ENCODE results near the gene ABI3BP.

ABI3BP gene

GRCh38 chr3:100745617-100746016 lies 247.6 kb downstream of the ABI3BP start:
- Histone ChIP-seq H3F3A (ENCODE audit: insufficient read depth, low read length) (no peaks in the 10 kb centered on the region), H3K9ac (ENCODE audit: low read length) (no peak overlapping the region), H4K20me1 (ENCODE audit: insufficient read depth, low read length) (no peaks in the 10 kb centered on the region), H3K27me3 (ENCODE audit: insufficient read depth, low read length) (no peaks in the 10 kb centered on the region), H3K4me3 (ENCODE audit: low read depth, low read length, poor library complexity, severe bottlenecking) (no peak overlapping the region), H3K79me2 (ENCODE audit: insufficient read depth, low read length) (no peaks in the 10 kb centered on the region), H3K4me2 (ENCODE audit: low read length) (no peak overlapping the region), H3K4me1 (ENCODE audit: insufficient read depth, low read length, severe bottlenecking) (no peaks in the 10 kb centered on the region), H3K9me3 (ENCODE audit: low read length) (no peaks in the 10 kb centered on the region), H2AFZ (ENCODE audit: low read length) (no peak overlapping the region), H3K9me2 (ENCODE audit: low read depth, low read length) (no peaks in the 10 kb centered on the region), H3K36me3 (ENCODE audit: insufficient read depth, low read length) (peaks cover 68% of the 10 kb centered on the region), H3K27ac (ENCODE audit: low read depth, low read length, poor library complexity, severe bottlenecking) (no peak overlapping the region)
- TF ChIP-seq EZH2 (IDR thresholded peaks at IDR 0.05; ENCODE audit: borderline replicate concordance, low read length) = no peak
- TF ChIP-seq, protein P1, sequence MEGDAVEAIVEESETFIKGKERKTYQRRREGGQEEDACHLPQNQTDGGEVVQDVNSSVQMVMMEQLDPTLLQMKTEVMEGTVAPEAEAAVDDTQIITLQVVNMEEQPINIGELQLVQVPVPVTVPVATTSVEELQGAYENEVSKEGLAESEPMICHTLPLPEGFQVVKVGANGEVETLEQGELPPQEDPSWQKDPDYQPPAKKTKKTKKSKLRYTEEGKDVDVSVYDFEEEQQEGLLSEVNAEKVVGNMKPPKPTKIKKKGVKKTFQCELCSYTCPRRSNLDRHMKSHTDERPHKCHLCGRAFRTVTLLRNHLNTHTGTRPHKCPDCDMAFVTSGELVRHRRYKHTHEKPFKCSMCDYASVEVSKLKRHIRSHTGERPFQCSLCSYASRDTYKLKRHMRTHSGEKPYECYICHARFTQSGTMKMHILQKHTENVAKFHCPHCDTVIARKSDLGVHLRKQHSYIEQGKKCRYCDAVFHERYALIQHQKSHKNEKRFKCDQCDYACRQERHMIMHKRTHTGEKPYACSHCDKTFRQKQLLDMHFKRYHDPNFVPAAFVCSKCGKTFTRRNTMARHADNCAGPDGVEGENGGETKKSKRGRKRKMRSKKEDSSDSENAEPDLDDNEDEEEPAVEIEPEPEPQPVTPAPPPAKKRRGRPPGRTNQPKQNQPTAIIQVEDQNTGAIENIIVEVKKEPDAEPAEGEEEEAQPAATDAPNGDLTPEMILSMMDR (IDR thresholded peaks at IDR 0.05; ENCODE audit: low read length) = no peak

DNA sequence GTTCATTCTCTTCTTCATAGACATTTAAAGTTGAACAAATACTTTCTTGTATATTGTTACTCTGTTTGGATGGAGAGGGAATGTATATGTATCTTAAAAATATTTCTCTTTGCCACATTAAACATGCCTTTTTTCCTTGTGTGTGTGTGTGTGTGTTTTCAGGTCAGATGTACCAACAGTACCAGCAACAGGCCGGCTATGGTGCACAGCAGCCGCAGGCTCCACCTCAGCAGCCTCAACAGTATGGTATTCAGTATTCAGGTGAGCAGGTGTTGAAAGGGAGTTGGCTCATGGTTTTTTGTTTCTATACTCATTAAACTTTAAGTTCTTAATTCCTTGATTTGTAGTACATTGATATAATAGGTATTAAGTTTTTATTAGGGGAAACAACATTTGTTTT lies 248.6 kb downstream of the ABI3BP start:
- Histone ChIP-seq H3K4me3 (ENCODE audit: low read depth, low read length, poor library complexity, severe bottlenecking) (no peak overlapping the region), H4K20me1 (ENCODE audit: insufficient read depth, low read length) (no peaks in the 10 kb centered on the region), H3K4me2 (ENCODE audit: low read length) (no peak overlapping the region), H3K4me1 (ENCODE audit: insufficient read depth, low read length, severe bottlenecking) (no peaks in the 10 kb centered on the region), H3K9me3 (ENCODE audit: low read length) (no peaks in the 10 kb centered on the region), H3K27ac (ENCODE audit: low read depth, low read length, poor library complexity, severe bottlenecking) (no peak overlapping the region), H3F3A (ENCODE audit: insufficient read depth, low read length) (no peaks in the 10 kb centered on the region), H3K9ac (ENCODE audit: low read length) (no peak overlapping the region), H3K36me3 (ENCODE audit: insufficient read depth, low read length) (peaks cover 72% of the 10 kb centered on the region), H3K79me2 (ENCODE audit: insufficient read depth, low read length) (no peaks in the 10 kb centered on the region), H3K9me2 (ENCODE audit: low read depth, low read length) (no peaks in the 10 kb centered on the region), H2AFZ (ENCODE audit: low read length) (no peak overlapping the region), H3K27me3 (ENCODE audit: insufficient read depth, low read length) (no peaks in the 10 kb centered on the region)
- TF ChIP-seq, protein P1 (IDR thresholded peaks at IDR 0.05; ENCODE audit: low read length) = no peak
- TF ChIP-seq EZH2 (IDR thresholded peaks at IDR 0.05; ENCODE audit: borderline replicate concordance, low read length) = no peak

- Histone ChIP-seq H3F3A (ENCODE audit: insufficient read depth, low read length) (no peaks in the 10 kb centered on the region), H4K20me1 (ENCODE audit: insufficient read depth, low read length) (no peaks in the 10 kb centered on the region), H3K9ac (ENCODE audit: low read length) (no peak overlapping the region), H3K36me3 (ENCODE audit: insufficient read depth, low read length) (peaks cover 77% of the 10 kb centered on the region), H3K4me1 (ENCODE audit: insufficient read depth, low read length, severe bottlenecking) (no peaks in the 10 kb centered on the region), H3K9me3 (ENCODE audit: low read length) (no peaks in the 10 kb centered on the region), H3K4me2 (ENCODE audit: low read length) (no peak overlapping the region), H3K4me3 (ENCODE audit: low read depth, low read length, poor library complexity, severe bottlenecking) (no peak overlapping the region), H3K9me2 (ENCODE audit: low read depth, low read length) (no peaks in the 10 kb centered on the region), H3K27me3 (ENCODE audit: insufficient read depth, low read length) (no peaks in the 10 kb centered on the region), H3K27ac (ENCODE audit: low read depth, low read length, poor library complexity, severe bottlenecking) (no peak overlapping the region), H2AFZ (ENCODE audit: low read length) (no peak overlapping the region), H3K79me2 (ENCODE audit: insufficient read depth, low read length) (no peaks in the 10 kb centered on the region)
- no peak for TF ChIP-seq EZH2 (IDR thresholded peaks at IDR 0.05; ENCODE audit: borderline replicate concordance, low read length)
- TF ChIP-seq, protein P1 (IDR thresholded peaks at IDR 0.05; ENCODE audit: low read length) = no peak
Measured at GRCh38 chr3:100743535-100743934, 249.7 kb downstream of the ABI3BP start.

All from OCI-LY1 (cell line).